Adrenal gland (tissue), 5 donors: ENCODE results near the gene WFIKKN2.

Source experiments
- CTCF ChIP-seq, 6 experiments: fragments of 450-650 bp in 4 of 6; fragments of 200-600 bp in 2 of 6; sonication (generic) in 1 of 6; IDR thresholded peaks; 1 replicate in 5 of 6; 2 replicates in 1 of 6; pipeline versions ENCODE4 v1.5.1 to v1.8.0; 2016 to 2021; ENCODE audit warnings: antibody characterized with exemption in 6 of 6, mild to moderate bottlenecking in 2 of 6, moderate library complexity in 1 of 6
- POLR2A ChIP-seq, 2 donors: fragments of 450-650 bp; IDR thresholded peaks; one replicate each; pipeline ENCODE4 v1.6.1; 2017; ENCODE audit warnings: antibody characterized with exemption in 2 of 2, mild to moderate bottlenecking in 2 of 2, moderate library complexity in 1 of 2
- donor health status: DM: no; HTN: no; CAD: no.

- TF ChIP-seq POLR2A (IDR thresholded peaks at IDR 0.05) (no peak), CTCF (IDR thresholded peaks at IDR 0.05) (no peak)
Measured at GRCh38 chr17:50847566-50847965, 12.2 kb downstream of the WFIKKN2 start.
